GM13976 (cell line): ENCODE results near the gene PCNX1.
"Not testable (repeated sequence)": the region's sequence is repeated elsewhere in the genome, so short reads cannot be mapped to it uniquely, and the experiment has no call there.

Experiments
- DNase-seq: peaks from one replicate; pipeline ENCODE4 v3.0.0; 2012; ENCODE audit warnings: low spot score
- CTCF ChIP-seq: IDR thresholded peaks from 2 replicates; pipeline ENCODE4 v1.5.1; 2012; ENCODE audit warnings: borderline replicate concordance, mild to moderate bottlenecking; ENCODE audit not compliant: insufficient read depth; ENCODE audit errors: extremely low read depth, missing control alignments, control extremely low read depth
- in situ Hi-C: fragments of 300-500 bp; cut with MboI; formaldehyde crosslinking; loops from one replicate; pipeline ENCODE4 v1.12.0; 2022; ENCODE audit warnings: low sequenced_read_pairs, mixed read lengths, inconsistent platforms; ENCODE audit not compliant: unreplicated experiment

PCNX1 gene

GRCh38 chr14:70942342-70942706, 35.1 kb downstream of the PCNX1 start:
- TF ChIP-seq CTCF, result no peak
- in situ Hi-C loops, result no loop called here
- DNase-seq, result no peak

- DNase-seq, in situ Hi-C loops: not testable (repeated sequence)
These were observed 35.5 kb downstream of the PCNX1 start for GRCh38 chr14:70942721-70943120.

GRCh38 chr14:70943838-70944237, 36.6 kb downstream of the PCNX1 start:
- no peak for DNase-seq
- TF ChIP-seq CTCF, result no peak
- in situ Hi-C loops, result no loop called here

GRCh38 chr14:70947739-70948138, 40.5 kb downstream of the PCNX1 start:
- no peak for DNase-seq
- TF ChIP-seq CTCF, result no peak
- in situ Hi-C loops, result no loop called here

- in situ Hi-C loops, result no loop called here
- no peak for DNase-seq
- TF ChIP-seq CTCF, result no peak
These were observed 45.2 kb downstream of the PCNX1 start for GRCh38 chr14:70952485-70952884.

- no peak for DNase-seq
- TF ChIP-seq CTCF, result no peak
- in situ Hi-C loops, result no loop called here
These were observed 46.8 kb downstream of the PCNX1 start for GRCh38 chr14:70954068-70954467.

GRCh38 chr14:70955543-70956480, 48.6 kb downstream of the PCNX1 start:
- no peak for DNase-seq
- in situ Hi-C loops, result no loop called here
- TF ChIP-seq CTCF, result peak; percentile 52
